K562 (cell line): ENCODE measurements around the gene CAPN10.

Experiments
- RFX5 ChIP-seq: IDR thresholded peaks from 2 replicates; pipeline ENCODE4 v1.6.1; 2011; ENCODE audit warnings: low read depth, mild to moderate bottlenecking, improper control_type of control experiment, low read length
- TF ChIP-seq, protein P1 (sequence below), 3 experiments: IDR thresholded peaks in 2 of 3; conservative IDR thresholded peaks in 1 of 3; 2 replicates each; pipeline ENCODE4 v1.5.1; 2011 to 2012; ENCODE audit warnings: low read length in 3 of 3, mild to moderate bottlenecking in 3 of 3, control low read depth in 2 of 3, improper control_type of control experiment in 1 of 3, inconsistent platforms in 1 of 3, low read depth in 1 of 3, mixed read lengths in 1 of 3, moderate library complexity in 1 of 3; ENCODE audit not compliant: insufficient read depth in 2 of 3

DNA sequence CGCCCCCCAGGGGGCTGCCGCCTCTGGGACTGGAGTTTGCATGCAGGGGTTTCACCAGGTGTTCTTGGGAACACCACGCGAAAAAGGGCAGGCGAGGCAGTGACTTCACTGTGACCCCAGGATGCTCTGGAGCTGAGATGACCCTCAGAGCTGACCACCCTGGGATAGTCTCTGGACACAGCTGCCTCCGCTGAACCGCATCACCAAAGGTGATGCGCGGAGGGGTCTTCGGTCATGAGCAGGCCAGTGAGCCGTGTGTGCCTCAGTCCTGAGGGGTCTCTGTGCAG, 56.2 kb downstream of the CAPN10 start:
- TF ChIP-seq RFX5, result no peak
- TF ChIP-seq, protein P1, sequence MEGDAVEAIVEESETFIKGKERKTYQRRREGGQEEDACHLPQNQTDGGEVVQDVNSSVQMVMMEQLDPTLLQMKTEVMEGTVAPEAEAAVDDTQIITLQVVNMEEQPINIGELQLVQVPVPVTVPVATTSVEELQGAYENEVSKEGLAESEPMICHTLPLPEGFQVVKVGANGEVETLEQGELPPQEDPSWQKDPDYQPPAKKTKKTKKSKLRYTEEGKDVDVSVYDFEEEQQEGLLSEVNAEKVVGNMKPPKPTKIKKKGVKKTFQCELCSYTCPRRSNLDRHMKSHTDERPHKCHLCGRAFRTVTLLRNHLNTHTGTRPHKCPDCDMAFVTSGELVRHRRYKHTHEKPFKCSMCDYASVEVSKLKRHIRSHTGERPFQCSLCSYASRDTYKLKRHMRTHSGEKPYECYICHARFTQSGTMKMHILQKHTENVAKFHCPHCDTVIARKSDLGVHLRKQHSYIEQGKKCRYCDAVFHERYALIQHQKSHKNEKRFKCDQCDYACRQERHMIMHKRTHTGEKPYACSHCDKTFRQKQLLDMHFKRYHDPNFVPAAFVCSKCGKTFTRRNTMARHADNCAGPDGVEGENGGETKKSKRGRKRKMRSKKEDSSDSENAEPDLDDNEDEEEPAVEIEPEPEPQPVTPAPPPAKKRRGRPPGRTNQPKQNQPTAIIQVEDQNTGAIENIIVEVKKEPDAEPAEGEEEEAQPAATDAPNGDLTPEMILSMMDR (IDR thresholded peaks at IDR 0.05 in 2 of 3, conservative IDR thresholded peaks at IDR 0.05 in 1 of 3; ENCODE audit: insufficient read depth in 2 of 3, low read depth in 1 of 3, low read length in 3 of 3), result no peak
